BE2C (cell line): ENCODE results near the gene SNAPC2. TPM values are rescaled to one million over a fixed set of nuclear protein-coding genes. Genes with fewer than 3 reads are reported as not detected.
A peak's percentile ranks its signal among the peaks of the same experiment; 100 is the strongest.

ENCODE experiments used
- DNase-seq: peaks from one replicate; pipeline ENCODE4 v3.0.0-alpha.2; 2020
- H3K27me3 ChIP-seq: fragments of 250-450 bp; sonication (Bioruptor Pico); 2 replicates; pipeline ENCODE4 v1.5.1; 2020; ENCODE audit warnings: mild to moderate bottlenecking
- H3K36me3 ChIP-seq: fragments of 250-450 bp; sonication (Bioruptor Pico); 2 replicates; pipeline ENCODE4 v1.5.1; 2020; ENCODE audit warnings: mild to moderate bottlenecking
- H3K4me1 ChIP-seq: fragments of 250-450 bp; sonication (Bioruptor Pico); 2 replicates; pipeline ENCODE4 v1.5.1; 2020
- H3K4me3 ChIP-seq: 2 replicates; pipeline ENCODE4 v1.5.1; 2011; ENCODE audit warnings: low read depth, low read length
- H3K9me3 ChIP-seq: fragments of 250-450 bp; sonication (Bioruptor Pico); 2 replicates; pipeline ENCODE4 v1.5.1; 2020
- CTCF ChIP-seq: IDR thresholded peaks from 2 replicates; pipeline ENCODE4 v1.5.1; 2012; ENCODE audit warnings: mild to moderate bottlenecking, low read depth, low read length
- polyA plus RNA-seq: library from polyadenylated mRNA; unstranded; fragments of >200 nt; gene quantifications from one replicate; pipeline ENCODE4 v1.2.1, GENCODE V29; 2012; ENCODE audit warnings: low read depth, missing spikeins; ENCODE audit not compliant: insufficient read length, insufficient read depth

SNAPC2 gene
- polyA plus RNA-seq, result 81.2 TPM

- peak; percentile 98 for DNase-seq
- H3K4me1 ChIP-seq, result 0 out of 2 replicates have a peak, but pooled peaks cover 3% of the 10 kb centered on the region
Observed at GRCh38 chr19:7919610-7920518, at the start of gene SNAPC2. TSS of gene SNAPC2 (plus strand) at chr19:7920338. CDS start at chr19:7920367, 29 bp downstream.

DNA sequence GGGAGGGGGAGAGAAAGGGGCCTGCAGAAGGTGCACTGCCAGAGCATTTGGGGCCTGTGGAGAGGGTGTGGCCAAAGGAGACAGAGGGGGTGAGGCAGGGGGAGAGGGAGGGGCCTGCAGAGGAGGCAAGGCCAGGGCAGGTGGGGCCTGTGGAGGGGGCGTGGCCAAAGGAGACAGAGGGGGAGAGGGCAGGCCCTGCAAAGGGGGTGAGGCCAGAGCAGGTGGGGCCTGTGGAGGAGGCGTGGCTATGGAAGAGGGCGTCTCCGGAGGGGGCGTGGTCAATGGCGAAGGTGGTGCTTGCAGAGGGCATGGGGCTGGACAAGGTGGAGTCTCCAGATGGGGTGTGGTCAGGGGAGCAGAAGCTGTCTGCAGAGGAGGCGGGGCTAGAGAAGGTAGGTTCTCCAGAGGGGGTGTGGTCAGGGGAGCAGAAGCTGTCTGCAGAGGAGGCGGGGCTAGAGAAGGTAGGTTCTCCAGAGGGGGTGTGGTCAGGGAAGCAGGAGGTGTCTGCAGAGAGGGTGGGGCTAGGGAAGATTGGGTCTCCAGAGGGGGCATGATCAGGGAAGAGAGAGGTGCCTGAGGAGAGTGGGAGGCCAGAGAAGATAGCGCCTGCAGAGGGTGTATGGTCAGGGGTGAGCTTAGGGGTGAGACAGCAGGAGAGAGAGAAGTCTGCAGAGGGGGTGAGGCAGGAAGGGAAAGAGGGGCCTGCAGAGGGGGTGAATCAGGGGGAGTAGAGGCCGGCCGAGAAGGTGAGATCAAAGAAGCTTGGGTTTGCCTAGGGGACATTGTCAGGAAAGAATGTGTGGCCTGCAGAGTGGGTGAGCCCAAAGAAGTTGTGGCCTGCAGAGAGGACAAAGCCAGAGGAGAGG, 49.3 kb upstream of the SNAPC2 start:
- Histone ChIP-seq H3K27me3 (peaks cover 11% of the 10 kb centered on the region), H3K36me3 (no peaks in the 10 kb centered on the region), H3K4me1 (peaks cover 3% of the 10 kb centered on the region; the same call in 1 of the 2 replicates), H3K4me3 (no peak overlapping the region; the same call in 1 of the 2 replicates), H3K9me3 (no peaks in the 10 kb centered on the region)
- DNase-seq, result peak; percentile 81
- no peak for TF ChIP-seq CTCF

More at GRCh38 chr19:7919610-7920518, at the start of gene SNAPC2:
- Histone ChIP-seq H3K27me3 (peaks cover 40% of the 10 kb centered on the region), H3K36me3 (no peaks in the 10 kb centered on the region; the same call in 1 of the 2 replicates), H3K9me3 (no peaks in the 10 kb centered on the region), H3K4me3 (peak within 1 kb of the TSS; percentile 65)
- no peak for TF ChIP-seq CTCF

DNA sequence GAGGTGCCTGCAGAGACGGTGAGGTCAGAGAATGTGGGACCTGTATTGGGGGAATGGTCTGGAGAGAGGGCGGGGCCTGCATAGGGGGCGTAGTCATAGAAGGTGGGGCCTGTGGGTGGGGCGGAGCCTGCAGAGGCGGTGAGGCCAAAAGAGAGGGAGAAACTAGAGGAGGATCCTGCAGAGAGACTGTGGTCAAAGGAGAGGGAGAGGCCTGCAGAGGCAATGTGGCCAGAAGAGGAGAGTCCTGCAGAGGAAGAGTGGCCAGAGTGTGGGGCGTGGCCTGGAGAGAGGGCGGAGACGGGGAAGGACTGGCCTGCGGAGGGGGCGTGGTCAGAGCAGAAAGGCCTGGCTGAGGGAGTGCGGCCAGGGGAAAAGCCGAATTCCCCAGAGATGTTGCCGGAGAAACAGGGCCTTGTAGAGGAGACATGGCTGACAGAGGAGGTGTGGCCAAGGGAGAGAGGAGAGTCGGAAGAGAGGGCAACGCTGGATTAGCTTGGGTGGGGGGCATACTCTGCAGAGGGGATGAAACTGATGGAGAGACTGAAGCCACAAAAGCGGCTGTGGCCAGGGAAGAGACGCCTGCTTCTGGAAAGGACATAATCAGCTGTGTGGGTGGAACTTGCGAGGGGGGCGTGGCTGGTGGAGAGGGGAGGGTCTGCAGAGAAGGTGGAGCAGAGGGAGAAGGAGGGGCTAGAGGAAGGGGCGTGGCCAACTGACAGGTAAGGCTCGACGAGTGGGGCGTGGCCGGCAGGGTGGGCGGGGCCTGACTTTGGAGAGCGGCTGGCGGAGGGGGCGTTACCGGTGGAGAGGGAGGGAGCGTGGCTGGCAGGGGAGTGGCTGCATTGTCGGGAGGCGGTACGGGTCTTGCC, 48.5 kb upstream of the SNAPC2 start:
- Histone ChIP-seq H3K36me3 (no peaks in the 10 kb centered on the region), H3K27me3 (peaks cover 11% of the 10 kb centered on the region), H3K4me1 (peaks cover 3% of the 10 kb centered on the region; the same call in 1 of the 2 replicates), H3K9me3 (no peaks in the 10 kb centered on the region), H3K4me3 (peak overlapping the region; percentile 52)
- DNase-seq, result peak; percentile 98
- TF ChIP-seq CTCF, result no peak

DNA sequence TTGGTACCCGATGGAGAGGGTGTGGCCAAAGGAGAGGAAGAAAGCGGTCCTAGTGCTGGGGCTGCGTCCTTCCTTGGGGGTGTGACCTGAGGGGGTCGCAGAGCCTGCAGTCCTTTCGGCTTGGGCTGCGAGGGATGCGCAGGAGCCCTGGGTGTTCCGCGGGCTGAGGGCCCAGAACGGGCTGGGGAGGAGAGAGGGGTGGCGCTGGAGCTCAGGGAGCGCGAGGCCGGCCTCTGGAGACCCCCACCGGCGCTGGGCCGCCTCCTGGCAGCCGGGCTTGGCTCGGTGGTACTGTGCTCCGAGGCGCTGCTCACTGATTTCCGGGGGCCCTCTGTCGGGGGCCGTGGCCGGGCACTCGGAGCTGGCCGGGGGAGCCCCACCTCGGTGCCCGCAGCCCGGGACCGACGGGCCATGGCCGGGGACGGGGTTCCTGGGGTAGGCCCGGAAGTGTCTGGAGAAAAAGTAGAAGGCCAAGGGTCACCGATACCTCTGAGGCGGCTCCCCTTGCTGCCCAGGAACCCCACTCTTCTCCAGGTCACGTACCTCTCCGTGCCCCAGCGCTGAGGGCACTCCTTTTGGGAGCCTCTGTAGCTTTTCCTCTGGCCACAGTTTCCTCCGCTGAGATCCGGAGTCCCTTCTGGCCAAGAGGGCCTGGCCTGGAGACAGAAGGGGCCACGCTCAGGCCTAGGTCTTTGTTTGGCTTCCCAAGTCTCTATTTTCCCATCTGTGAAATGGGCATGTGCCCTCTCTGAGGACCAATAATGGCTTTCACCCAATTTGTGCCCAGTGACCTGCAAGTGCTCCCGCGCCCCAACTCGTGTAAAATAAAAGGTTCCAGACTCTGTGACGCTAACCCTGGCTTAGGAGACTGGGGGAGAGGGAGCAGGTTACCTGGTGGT, 47.6 kb upstream of the SNAPC2 start:
- DNase-seq, result no peak
- peaks cover 11% of the 10 kb centered on the region for H3K27me3 ChIP-seq
- H3K9me3 ChIP-seq, result no peaks in the 10 kb centered on the region
- H3K4me3 ChIP-seq, result no peak overlapping the region
- no peaks in the 10 kb centered on the region for H3K36me3 ChIP-seq
- TF ChIP-seq CTCF, result no peak
- peaks cover 3% of the 10 kb centered on the region; the same call in 1 of the 2 replicates for H3K4me1 ChIP-seq
